ENCODE data around the gene STK32C.

- TF ChIP-seq, protein P1, sequence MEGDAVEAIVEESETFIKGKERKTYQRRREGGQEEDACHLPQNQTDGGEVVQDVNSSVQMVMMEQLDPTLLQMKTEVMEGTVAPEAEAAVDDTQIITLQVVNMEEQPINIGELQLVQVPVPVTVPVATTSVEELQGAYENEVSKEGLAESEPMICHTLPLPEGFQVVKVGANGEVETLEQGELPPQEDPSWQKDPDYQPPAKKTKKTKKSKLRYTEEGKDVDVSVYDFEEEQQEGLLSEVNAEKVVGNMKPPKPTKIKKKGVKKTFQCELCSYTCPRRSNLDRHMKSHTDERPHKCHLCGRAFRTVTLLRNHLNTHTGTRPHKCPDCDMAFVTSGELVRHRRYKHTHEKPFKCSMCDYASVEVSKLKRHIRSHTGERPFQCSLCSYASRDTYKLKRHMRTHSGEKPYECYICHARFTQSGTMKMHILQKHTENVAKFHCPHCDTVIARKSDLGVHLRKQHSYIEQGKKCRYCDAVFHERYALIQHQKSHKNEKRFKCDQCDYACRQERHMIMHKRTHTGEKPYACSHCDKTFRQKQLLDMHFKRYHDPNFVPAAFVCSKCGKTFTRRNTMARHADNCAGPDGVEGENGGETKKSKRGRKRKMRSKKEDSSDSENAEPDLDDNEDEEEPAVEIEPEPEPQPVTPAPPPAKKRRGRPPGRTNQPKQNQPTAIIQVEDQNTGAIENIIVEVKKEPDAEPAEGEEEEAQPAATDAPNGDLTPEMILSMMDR (IDR thresholded peaks at IDR 0.05 in 8 of 11, conservative IDR thresholded peaks at IDR 0.05 in 3 of 11), result no peak
- no peak for TF ChIP-seq POLR2A (IDR thresholded peaks at IDR 0.05)
Observed at GRCh38 chr10:132253092-132253687, 54.6 kb downstream of the STK32C start.

Data from spleen (tissue), 7 donors.